H9 (cell line): ENCODE results near the gene GATA1. TPM values are rescaled to one million over a fixed set of nuclear protein-coding genes. Genes with fewer than 3 reads are reported as not detected.

Source experiments
- DNase-seq: peaks from one replicate; pipeline ENCODE4 v3.0.0-alpha.2; 2017
- H2AFZ ChIP-seq: one replicate; pipeline ENCODE4 v1.6.1; 2013; ENCODE audit warnings: mild to moderate bottlenecking, low read length, control low read depth, moderate library complexity
- H2AK5ac ChIP-seq: 2 replicates; pipeline ENCODE4 v1.6.1; 2013; ENCODE audit warnings: low read length, control low read depth, mixed read lengths; ENCODE audit not compliant: insufficient read length
- H2BK120ac ChIP-seq: one replicate; pipeline ENCODE4 v1.6.1; 2013; ENCODE audit warnings: low read depth, mild to moderate bottlenecking, low read length, control low read depth, inconsistent platforms; ENCODE audit not compliant: poor library complexity, severe bottlenecking
- H2BK12ac ChIP-seq: 2 replicates; pipeline ENCODE4 v1.6.1; 2013; ENCODE audit warnings: low read length, control low read depth, mixed read lengths, low read depth; ENCODE audit not compliant: insufficient read length
- H2BK15ac ChIP-seq: 2 replicates; pipeline ENCODE4 v1.6.1; 2013; ENCODE audit warnings: low read depth, low read length, control low read depth
- H2BK20ac ChIP-seq: one replicate; pipeline ENCODE4 v1.6.1; 2013; ENCODE audit warnings: low read depth, mild to moderate bottlenecking, low read length, control low read depth, inconsistent platforms; ENCODE audit not compliant: poor library complexity, severe bottlenecking
- H2BK5ac ChIP-seq: 2 replicates; pipeline ENCODE4 v1.6.1; 2013; ENCODE audit warnings: low read length, control low read depth, mixed read lengths; ENCODE audit not compliant: insufficient read length
- H3K14ac ChIP-seq: 2 replicates; pipeline ENCODE4 v1.6.1; 2013; ENCODE audit warnings: low read length, control low read depth; ENCODE audit not compliant: insufficient read depth
- H3K18ac ChIP-seq: 2 replicates; pipeline ENCODE4 v1.6.1; 2013; ENCODE audit warnings: low read depth, mild to moderate bottlenecking, mixed read lengths, low read length, control low read depth; ENCODE audit not compliant: insufficient read length
- H3K23ac ChIP-seq: 2 replicates; pipeline ENCODE4 v1.6.1; 2013; ENCODE audit warnings: low read length, control low read depth, mixed read lengths, low read depth; ENCODE audit not compliant: insufficient read length
- H3K23me2 ChIP-seq: 2 replicates; pipeline ENCODE4 v1.6.1; 2013; ENCODE audit warnings: low read depth, mild to moderate bottlenecking, mixed read lengths, low read length, control low read depth; ENCODE audit not compliant: insufficient read length, poor library complexity, severe bottlenecking
- H3K27ac ChIP-seq: 2 replicates; pipeline ENCODE4 v1.5.1; 2013; ENCODE audit warnings: low read length, control low read depth, mixed read lengths, low read depth; ENCODE audit not compliant: insufficient read length
- H3K27me3 ChIP-seq: 2 replicates; pipeline ENCODE4 v1.6.1; 2013; ENCODE audit warnings: low read length, control low read depth, inconsistent platforms; ENCODE audit not compliant: insufficient read depth
- H3K4ac ChIP-seq: 2 replicates; pipeline ENCODE4 v1.6.1; 2013; ENCODE audit warnings: low read depth, mild to moderate bottlenecking, control low read depth, inconsistent platforms, low read length, moderate library complexity
- H3K4me1 ChIP-seq: 2 replicates; pipeline ENCODE4 v1.6.1; 2013; ENCODE audit warnings: low read length, control low read depth, inconsistent platforms; ENCODE audit not compliant: insufficient read depth
- H3K4me2 ChIP-seq: 2 replicates; pipeline ENCODE4 v1.6.1; 2013; ENCODE audit warnings: low read length, control low read depth, mixed read lengths; ENCODE audit not compliant: insufficient read length, insufficient read depth
- H3K56ac ChIP-seq: 2 replicates; pipeline ENCODE4 v1.6.1; 2013; ENCODE audit warnings: low read depth, mild to moderate bottlenecking, mixed read lengths, low read length, control low read depth; ENCODE audit not compliant: insufficient read length
- H3K79me1 ChIP-seq: 2 replicates; pipeline ENCODE4 v1.6.1; 2013; ENCODE audit warnings: low read depth, mild to moderate bottlenecking, moderate library complexity, low read length, control low read depth, inconsistent platforms; ENCODE audit not compliant: insufficient read depth, poor library complexity, severe bottlenecking
- H3K79me2 ChIP-seq: 2 replicates; pipeline ENCODE4 v1.6.1; 2013; ENCODE audit warnings: low read length, control low read depth, inconsistent platforms; ENCODE audit not compliant: insufficient read depth
- H3K9ac ChIP-seq: 2 replicates; pipeline ENCODE4 v1.6.1; 2013; ENCODE audit warnings: low read length, control low read depth, mixed read lengths; ENCODE audit not compliant: insufficient read length; ENCODE audit errors: extremely low read depth
- H3K9me3 ChIP-seq: one replicate; pipeline ENCODE4 v1.6.1; 2013; ENCODE audit warnings: low read depth, low read length, inconsistent platforms; ENCODE audit not compliant: control insufficient read depth
- H3T11ph ChIP-seq: one replicate; pipeline ENCODE4 v1.6.1; 2013; ENCODE audit warnings: mild to moderate bottlenecking, low read length, control low read depth, inconsistent platforms
- H4K20me1 ChIP-seq: one replicate; pipeline ENCODE4 v1.6.1; 2013; ENCODE audit not compliant: control insufficient read depth, insufficient read length, insufficient read depth
- H4K5ac ChIP-seq: 2 replicates; pipeline ENCODE4 v1.6.1; 2013; ENCODE audit warnings: low read depth, mild to moderate bottlenecking, mixed read lengths, low read length, control low read depth; ENCODE audit not compliant: insufficient read length
- H4K8ac ChIP-seq: replicated peaks from 2 replicates; pipeline ENCODE4 v1.6.1; 2013; ENCODE audit warnings: low read length, control low read depth, mixed read lengths, low read depth; ENCODE audit not compliant: insufficient read length
- H4K91ac ChIP-seq: 2 replicates; pipeline ENCODE4 v1.6.1; 2013; ENCODE audit warnings: low read depth, mild to moderate bottlenecking, moderate library complexity, mixed read lengths, low read length, control low read depth; ENCODE audit not compliant: insufficient read length
- H3K27ac Mint-ChIP-seq, 3 experiments: 2 replicates in 2 of 3; 3 replicates in 1 of 3; pipeline ENCODE4 v1.8.0; 2020 to 2021; ENCODE audit warnings: mixed read lengths in 3 of 3, mild to moderate bottlenecking in 1 of 3, moderate library complexity in 1 of 3
- H3K27me3 Mint-ChIP-seq: 2 replicates; pipeline ENCODE4 v1.8.0; 2021; ENCODE audit warnings: low read depth, mild to moderate bottlenecking, moderate library complexity, mixed read lengths
- H3K36me3 Mint-ChIP-seq, 3 experiments: 2 replicates in 2 of 3; 3 replicates in 1 of 3; pipeline ENCODE4 v1.8.0; 2020 to 2021; ENCODE audit warnings: low read depth in 3 of 3, mixed read lengths in 3 of 3; ENCODE audit not compliant: insufficient read depth in 1 of 3
- H3K4me1 Mint-ChIP-seq, 2 experiments: 2 replicates each; pipeline ENCODE4 v1.8.0; 2020; ENCODE audit warnings: mixed read lengths in 2 of 2
- H3K4me3 Mint-ChIP-seq, 2 experiments: 2 replicates in 1 of 2; 3 replicates in 1 of 2; pipeline ENCODE4 v1.8.0; 2020 to 2021; ENCODE audit warnings: mild to moderate bottlenecking in 2 of 2, mixed read lengths in 2 of 2, moderate library complexity in 1 of 2
- H3K9me3 Mint-ChIP-seq, 2 experiments: 2 replicates in 1 of 2; 3 replicates in 1 of 2; pipeline ENCODE4 v1.8.0; 2020; ENCODE audit warnings: mild to moderate bottlenecking in 2 of 2, mixed read lengths in 2 of 2, moderate library complexity in 1 of 2
- WGBS: extraction: QIAGEN DNeasy Blood & Tissue Kit; methylation state at CpG from one replicate; pipeline ENCODE4 v1.1.7; 2013; ENCODE audit warnings: missing lambda C conversion rate, low lambda C conversion rate, mixed read lengths; ENCODE audit not compliant: insufficient read length; ENCODE audit errors: extremely low coverage; 5-methylcytosine and 5-hydroxymethylcytosine counted together
- total RNA-seq: library from RNA; stranded (reverse); gene quantifications from 2 replicates; pipeline ENCODE4 v1.2.1, GENCODE V29; 2021
- TF ChIP-seq, protein P1 (sequence below): fragments of 200-600 bp; sonication (generic); conservative IDR thresholded peaks from 3 replicates; pipeline ENCODE4 v1.8.0; 2021; ENCODE audit warnings: antibody characterized with exemption, mild to moderate bottlenecking

The GATA1 gene
- total RNA-seq, 1 experiment from 2014 or later: not detected

- no CpG with 5 or more reads among the region's 4 CpGs for WGBS
- Histone ChIP-seq H2BK15ac (no peak overlapping the region), H2AK5ac (no peak overlapping the region), H3K27me3 (no peaks in the 10 kb centered on the region), H3K27ac (no peak overlapping the region), H2AFZ (no peak overlapping the region), H3K23me2 (no peaks in the 10 kb centered on the region), H3K14ac (no peak overlapping the region), H3K56ac (no peak overlapping the region), H3K18ac (no peak overlapping the region), H4K91ac (no peak overlapping the region), H3K4ac (no peak overlapping the region), H4K8ac (no peak overlapping the region), H3T11ph (no peak overlapping the region), H3K9ac (no peak overlapping the region), H3K9me3 (peaks cover 10% of the 10 kb centered on the region), H2BK120ac (no peak overlapping the region), H4K5ac (no peak overlapping the region), H4K20me1 (no peaks in the 10 kb centered on the region), H3K79me1 (no peaks in the 10 kb centered on the region), H2BK20ac (no peak overlapping the region), H3K79me2 (no peaks in the 10 kb centered on the region), H2BK5ac (no peak overlapping the region), H3K23ac (no peak overlapping the region), H2BK12ac (no peak overlapping the region), H3K4me1 (no peaks in the 10 kb centered on the region), H3K4me2 (no peak overlapping the region)
- Mint-ChIP-seq H3K27ac (no peak overlapping the region), H3K9me3 (peaks cover 68 to 76% of the 10 kb centered on the region in 2 experiments), H3K4me1 (no peaks in the 10 kb centered on the region), H3K4me3 (no peak overlapping the region), H3K36me3 (peaks cover 0 to 7% (median 4%) of the 10 kb centered on the region in 3 experiments; a peak in 5 of 7 replicates), H3K27me3 (peaks cover 3% of the 10 kb centered on the region; the same call in 1 of the 2 replicates)
- TF ChIP-seq, protein P1, sequence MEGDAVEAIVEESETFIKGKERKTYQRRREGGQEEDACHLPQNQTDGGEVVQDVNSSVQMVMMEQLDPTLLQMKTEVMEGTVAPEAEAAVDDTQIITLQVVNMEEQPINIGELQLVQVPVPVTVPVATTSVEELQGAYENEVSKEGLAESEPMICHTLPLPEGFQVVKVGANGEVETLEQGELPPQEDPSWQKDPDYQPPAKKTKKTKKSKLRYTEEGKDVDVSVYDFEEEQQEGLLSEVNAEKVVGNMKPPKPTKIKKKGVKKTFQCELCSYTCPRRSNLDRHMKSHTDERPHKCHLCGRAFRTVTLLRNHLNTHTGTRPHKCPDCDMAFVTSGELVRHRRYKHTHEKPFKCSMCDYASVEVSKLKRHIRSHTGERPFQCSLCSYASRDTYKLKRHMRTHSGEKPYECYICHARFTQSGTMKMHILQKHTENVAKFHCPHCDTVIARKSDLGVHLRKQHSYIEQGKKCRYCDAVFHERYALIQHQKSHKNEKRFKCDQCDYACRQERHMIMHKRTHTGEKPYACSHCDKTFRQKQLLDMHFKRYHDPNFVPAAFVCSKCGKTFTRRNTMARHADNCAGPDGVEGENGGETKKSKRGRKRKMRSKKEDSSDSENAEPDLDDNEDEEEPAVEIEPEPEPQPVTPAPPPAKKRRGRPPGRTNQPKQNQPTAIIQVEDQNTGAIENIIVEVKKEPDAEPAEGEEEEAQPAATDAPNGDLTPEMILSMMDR: no peak
- no peak for DNase-seq
Measured at GRCh38 chrX:48793935-48794334, 7.5 kb downstream of the GATA1 start.
